HG03571 (cell line): ENCODE measurements around the gene CSGALNACT2.

Source experiments
- ATAC-seq: cut with Tn5 transposase; IDR thresholded peaks from one replicate; pipeline ENCODE4 v1.9.1; 2021; ENCODE audit not compliant: unreplicated experiment

CSGALNACT2 gene

GRCh38 chr10:43111921-43112607 is 26.2 kb upstream of the CSGALNACT2 start:
- no peak for ATAC-seq

- no peak for ATAC-seq
Observed at GRCh38 chr10:43112608-43112961, 25.7 kb upstream of the CSGALNACT2 start.

GRCh38 chr10:43113201-43114087 is 24.8 kb upstream of the CSGALNACT2 start:
- ATAC-seq, result no peak

GRCh38 chr10:43114088-43114742 is 24.0 kb upstream of the CSGALNACT2 start:
- no peak for ATAC-seq

GRCh38 chr10:43114743-43115611 is 23.3 kb upstream of the CSGALNACT2 start:
- no peak for ATAC-seq

- ATAC-seq, result no peak
Observed at GRCh38 chr10:43115881-43116595, 22.2 kb upstream of the CSGALNACT2 start.

GRCh38 chr10:43116596-43116995 is 21.6 kb upstream of the CSGALNACT2 start:
- ATAC-seq, result no peak

GRCh38 chr10:43117031-43117776 is 21.0 kb upstream of the CSGALNACT2 start:
- no peak for ATAC-seq

- no peak for ATAC-seq
Observed at GRCh38 chr10:43117777-43118583, 20.3 kb upstream of the CSGALNACT2 start.

GRCh38 chr10:43118631-43119415 is 19.4 kb upstream of the CSGALNACT2 start:
- no peak for ATAC-seq

- ATAC-seq, result no peak
Observed at GRCh38 chr10:43119416-43120115, 18.7 kb upstream of the CSGALNACT2 start.

GRCh38 chr10:43120116-43120928 is 17.9 kb upstream of the CSGALNACT2 start:
- ATAC-seq, result no peak

GRCh38 chr10:43120929-43121314 is 17.3 kb upstream of the CSGALNACT2 start:
- ATAC-seq, result peak; percentile 88

- no peak for ATAC-seq
Observed at GRCh38 chr10:43121444-43121843, 16.8 kb upstream of the CSGALNACT2 start.

GRCh38 chr10:43122096-43122495 is 16.1 kb upstream of the CSGALNACT2 start:
- ATAC-seq, result no peak

GRCh38 chr10:43122826-43123225 is 15.4 kb upstream of the CSGALNACT2 start:
- no peak for ATAC-seq
